Measurements from ENCODE around the gene KNSTRN.

The KNSTRN gene

DNA sequence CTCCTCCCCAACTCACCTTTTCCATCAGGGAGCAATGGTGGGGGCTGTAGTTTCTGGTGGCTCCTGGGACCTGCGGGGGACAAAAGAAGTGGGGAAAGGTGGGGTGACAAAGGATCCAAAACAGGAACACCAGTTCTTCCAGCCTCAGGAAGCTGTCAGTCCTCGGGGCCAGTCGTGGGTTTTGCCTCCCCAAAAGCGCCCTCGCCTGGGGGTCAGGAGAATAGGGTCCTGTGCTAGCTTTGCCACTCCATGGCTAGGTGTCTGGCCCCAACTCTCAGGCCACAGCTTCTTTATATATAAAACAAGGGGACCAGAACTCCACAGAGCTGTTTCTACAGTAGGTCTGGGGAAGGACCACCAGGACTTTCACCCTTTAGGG is 45.8 kb upstream of the KNSTRN start:
- POLR2A ChIA-PET (ENCODE audit: low non-redundant PET) = interaction anchor here (0.6 kb wide), 2 partner anchors 12 to 44 kb away, joined by 3 read pairs; no protein-coding TSS in a partner anchor
- H3K27ac ChIP-seq = peak overlapping the region; percentile 99
- CTCF ChIA-PET = interaction anchor here (0.6 to 4.1 kb wide), 11 partner anchors 10 to 234 kb away, joined by 3 to 34 read pairs (median 3); no protein-coding TSS in a partner anchor
- no peak for DNase-seq (ENCODE audit: low spot score)
- TF ChIP-seq, protein P1, sequence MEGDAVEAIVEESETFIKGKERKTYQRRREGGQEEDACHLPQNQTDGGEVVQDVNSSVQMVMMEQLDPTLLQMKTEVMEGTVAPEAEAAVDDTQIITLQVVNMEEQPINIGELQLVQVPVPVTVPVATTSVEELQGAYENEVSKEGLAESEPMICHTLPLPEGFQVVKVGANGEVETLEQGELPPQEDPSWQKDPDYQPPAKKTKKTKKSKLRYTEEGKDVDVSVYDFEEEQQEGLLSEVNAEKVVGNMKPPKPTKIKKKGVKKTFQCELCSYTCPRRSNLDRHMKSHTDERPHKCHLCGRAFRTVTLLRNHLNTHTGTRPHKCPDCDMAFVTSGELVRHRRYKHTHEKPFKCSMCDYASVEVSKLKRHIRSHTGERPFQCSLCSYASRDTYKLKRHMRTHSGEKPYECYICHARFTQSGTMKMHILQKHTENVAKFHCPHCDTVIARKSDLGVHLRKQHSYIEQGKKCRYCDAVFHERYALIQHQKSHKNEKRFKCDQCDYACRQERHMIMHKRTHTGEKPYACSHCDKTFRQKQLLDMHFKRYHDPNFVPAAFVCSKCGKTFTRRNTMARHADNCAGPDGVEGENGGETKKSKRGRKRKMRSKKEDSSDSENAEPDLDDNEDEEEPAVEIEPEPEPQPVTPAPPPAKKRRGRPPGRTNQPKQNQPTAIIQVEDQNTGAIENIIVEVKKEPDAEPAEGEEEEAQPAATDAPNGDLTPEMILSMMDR (conservative IDR thresholded peaks at IDR 0.05; ENCODE audit: low read depth) = no peak

DNA sequence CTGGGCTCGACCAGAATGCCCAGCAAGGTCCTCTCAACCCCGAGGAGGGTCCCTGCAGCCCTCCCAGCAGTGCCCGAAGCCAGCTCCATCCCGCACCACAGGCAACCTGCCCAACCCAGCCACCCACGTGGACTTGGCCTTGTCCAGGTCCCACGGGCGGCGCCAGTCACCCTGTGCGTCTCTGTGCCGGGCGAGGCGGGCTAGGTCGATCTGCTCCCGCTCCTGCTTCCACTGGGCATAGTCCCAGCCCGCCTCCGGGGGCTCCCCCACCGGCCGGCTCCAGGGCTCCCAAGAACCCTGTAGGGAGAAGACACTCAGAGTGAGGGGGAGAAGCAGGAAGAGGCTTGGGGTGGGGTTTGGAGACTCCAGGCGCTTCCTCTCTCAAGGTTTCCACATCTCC is 44.9 kb upstream of the KNSTRN start:
- ChIA-PET CTCF (interaction anchor here (0.5 to 8.3 kb wide), 16 partner anchors 9 to 127 kb away, joined by 3 to 112 read pairs (median 4); partner anchors contain the start of gene INAFM2), POLR2A (ENCODE audit: low non-redundant PET) (no interaction called here)
- peak overlapping the region; percentile 99 for H3K27ac ChIP-seq
- TF ChIP-seq, protein P1 (conservative IDR thresholded peaks at IDR 0.05; ENCODE audit: low read depth) = no peak
- DNase-seq (ENCODE audit: low spot score) = no peak

DNA sequence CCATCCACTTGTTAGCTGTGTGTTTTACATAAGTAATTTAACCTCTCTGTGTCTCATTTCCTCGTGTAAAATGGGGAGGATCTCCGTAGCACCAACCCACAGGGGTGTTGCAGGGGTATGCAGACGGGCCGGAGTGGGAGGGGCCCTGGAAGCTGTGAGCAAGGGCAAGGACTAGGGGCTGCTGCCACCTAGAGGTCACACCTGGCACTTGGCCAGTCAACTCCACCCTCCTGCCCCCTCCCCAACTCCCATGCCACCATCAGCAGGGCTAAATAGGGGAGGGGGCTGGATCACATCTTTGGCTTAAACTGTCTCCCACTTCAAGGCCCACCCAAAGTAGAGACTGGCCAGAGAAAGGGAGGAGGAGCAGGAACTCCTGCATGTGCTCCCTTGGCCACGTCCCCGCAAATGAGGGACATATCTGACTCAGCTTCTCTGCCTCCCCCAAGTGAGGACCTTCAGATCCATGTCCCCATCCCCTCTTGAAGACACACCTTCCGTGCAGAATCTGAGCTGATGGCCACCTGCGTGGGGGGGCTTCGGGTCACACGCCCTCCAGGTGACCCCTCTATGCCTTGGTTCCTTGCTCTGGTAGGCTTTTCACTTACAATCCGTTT is 44.4 kb upstream of the KNSTRN start:
- DNase-seq (ENCODE audit: low spot score) = peak; percentile 78
- POLR2A ChIA-PET (ENCODE audit: low non-redundant PET) = no interaction called here
- TF ChIP-seq, protein P1 (conservative IDR thresholded peaks at IDR 0.05; ENCODE audit: low read depth) = peak; percentile 88
- CTCF ChIA-PET = interaction anchor here (0.5 to 8.3 kb wide), 22 partner anchors 9 to 1230 kb away, joined by 3 to 112 read pairs (median 4); partner anchors contain the start of gene INAFM2
- peak overlapping the region; percentile 99 for H3K27ac ChIP-seq

DNA sequence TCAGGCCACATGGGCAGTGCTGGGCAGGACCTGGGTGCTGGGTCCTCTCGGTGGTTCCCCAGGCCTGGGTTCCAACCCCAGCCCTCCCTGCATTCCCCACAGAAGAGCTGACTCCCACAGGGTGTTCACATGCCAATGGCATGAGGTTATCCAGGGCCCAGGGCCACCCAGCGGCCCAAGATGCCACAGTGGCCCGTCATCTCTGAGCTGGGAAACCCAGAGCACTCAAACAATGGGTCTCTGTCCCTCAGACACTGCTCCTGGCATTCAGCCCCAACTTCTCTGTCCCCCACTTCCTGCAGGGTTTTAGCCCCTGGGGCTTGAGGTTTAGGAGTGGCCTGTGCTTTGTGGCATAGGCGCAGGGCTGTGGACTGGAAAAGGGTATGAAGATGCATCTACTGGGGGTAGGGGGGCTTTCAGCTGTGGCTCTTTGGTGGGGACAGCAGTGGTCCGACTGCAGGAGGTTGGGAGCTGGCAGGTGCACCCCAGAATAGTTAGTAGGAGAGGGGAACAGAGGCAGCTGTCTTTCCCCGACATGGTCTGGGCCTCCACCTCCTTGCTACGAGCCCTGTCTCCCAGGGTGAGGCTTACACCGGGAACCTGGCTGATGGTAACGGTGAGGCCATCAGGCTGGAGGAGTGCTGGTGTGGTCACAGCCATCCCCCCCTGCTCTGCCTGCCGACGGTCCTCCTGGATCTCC is 43.5 kb upstream of the KNSTRN start:
- ChIA-PET CTCF (interaction anchor here (0.5 to 8.3 kb wide), 17 partner anchors 10 to 1229 kb away, joined by 3 to 112 read pairs (median 4); partner anchors contain the start of gene INAFM2), POLR2A (ENCODE audit: low non-redundant PET) (no interaction called here)
- TF ChIP-seq, protein P1 (conservative IDR thresholded peaks at IDR 0.05; ENCODE audit: low read depth) = no peak
- peak overlapping the region; percentile 99 for H3K27ac ChIP-seq
- peak; percentile 90 for DNase-seq (ENCODE audit: low spot score)

DNA sequence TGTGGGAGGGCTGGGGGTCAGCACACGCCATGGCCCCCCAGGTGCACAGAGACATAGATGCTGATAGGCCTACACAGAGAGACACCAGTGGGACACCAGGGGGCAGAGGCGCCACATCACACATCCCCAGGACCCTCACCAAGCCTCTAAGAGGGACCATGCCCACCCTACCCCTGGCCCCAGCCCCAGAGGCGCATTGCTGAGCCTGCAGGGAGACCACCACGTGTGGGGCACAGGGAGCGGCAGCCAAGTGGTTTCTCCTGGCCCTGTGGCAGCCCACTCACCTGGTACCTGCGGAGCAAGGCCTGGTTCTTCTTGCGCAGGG is 42.9 kb upstream of the KNSTRN start:
- DNase-seq (ENCODE audit: low spot score) = no peak
- peak overlapping the region; percentile 99 for H3K27ac ChIP-seq
- ChIA-PET CTCF (interaction anchor here (0.7 to 8.3 kb wide), 11 partner anchors 11 to 82 kb away, joined by 3 to 112 read pairs (median 5); partner anchors contain the start of gene INAFM2), POLR2A (ENCODE audit: low non-redundant PET) (no interaction called here)
- TF ChIP-seq, protein P1 (conservative IDR thresholded peaks at IDR 0.05; ENCODE audit: low read depth) = no peak; the same call in 1 of the 2 replicates

DNA sequence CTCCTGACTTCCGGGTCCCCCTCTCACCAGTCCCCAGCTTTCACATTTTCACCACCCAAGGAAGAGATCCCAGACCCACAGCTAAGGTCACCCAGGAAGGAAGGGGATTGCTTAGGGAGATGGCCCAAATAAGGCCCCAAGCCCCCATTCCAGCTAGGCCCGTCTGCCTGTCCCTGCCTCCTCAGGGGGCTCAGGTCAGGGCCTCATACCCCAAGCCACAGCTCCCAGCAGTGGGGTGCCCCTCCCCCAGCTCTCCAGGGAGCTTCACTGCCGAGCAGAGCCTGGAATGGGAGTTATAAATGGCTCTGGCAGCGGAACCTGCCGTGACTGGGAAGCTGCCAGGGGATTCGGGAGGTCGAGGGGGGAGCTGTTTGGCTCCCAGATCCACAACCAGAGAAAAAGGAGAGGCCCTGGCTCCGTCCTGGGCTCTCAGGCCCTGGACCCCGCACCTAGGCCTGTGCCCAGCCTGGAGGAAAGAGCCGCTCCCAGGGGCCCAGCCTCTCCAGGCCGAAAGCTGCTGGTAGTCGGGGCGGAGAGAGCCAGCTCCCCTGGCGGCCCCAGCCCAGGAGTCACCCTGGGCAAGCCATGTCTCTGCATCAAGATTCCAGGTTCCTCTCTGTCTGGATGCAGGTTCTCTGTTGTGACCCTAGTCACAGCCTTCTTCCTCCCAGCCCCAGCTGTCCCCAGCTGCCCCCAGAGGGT is 42.3 kb upstream of the KNSTRN start:
- ChIA-PET CTCF (interaction anchor here (0.6 to 8.3 kb wide), 10 partner anchors 16 to 100 kb away, joined by 3 to 112 read pairs (median 6); partner anchors contain the start of genes ANKRD63 and INAFM2), POLR2A (ENCODE audit: low non-redundant PET) (interaction anchor here (0.9 kb wide), 1 partner anchor 30 kb away, joined by 3 read pairs; no protein-coding TSS in a partner anchor)
- TF ChIP-seq, protein P1 (conservative IDR thresholded peaks at IDR 0.05; ENCODE audit: low read depth) = no peak
- DNase-seq (ENCODE audit: low spot score) = peak; percentile 49
- H3K27ac ChIP-seq = peak overlapping the region; percentile 99

Data from RWPE1 (cell line).